PC-3 (cell line): ENCODE data around the gene KIF25.

ENCODE experiments used
- EZH2 ChIP-seq: fragments of 300-600 bp; sonication (generic); IDR thresholded peaks from one replicate; pipeline ENCODE4 v1.6.1; 2017; ENCODE audit warnings: antibody characterized with exemption, mild to moderate bottlenecking, low read length; ENCODE audit not compliant: unreplicated experiment
- EZH2phosphoT487 ChIP-seq: fragments of 300-600 bp; sonication (generic); IDR thresholded peaks from 2 replicates; pipeline ENCODE4 v1.6.1; 2018; ENCODE audit warnings: mild to moderate bottlenecking, antibody characterized with exemption, low read length, borderline replicate concordance
- TF ChIP-seq, protein P1 (sequence below): fragments of 300-600 bp; sonication (generic); conservative IDR thresholded peaks from 2 replicates; pipeline ENCODE4 v1.5.1; 2017; ENCODE audit warnings: antibody characterized with exemption, low read depth, mild to moderate bottlenecking, low read length

DNA sequence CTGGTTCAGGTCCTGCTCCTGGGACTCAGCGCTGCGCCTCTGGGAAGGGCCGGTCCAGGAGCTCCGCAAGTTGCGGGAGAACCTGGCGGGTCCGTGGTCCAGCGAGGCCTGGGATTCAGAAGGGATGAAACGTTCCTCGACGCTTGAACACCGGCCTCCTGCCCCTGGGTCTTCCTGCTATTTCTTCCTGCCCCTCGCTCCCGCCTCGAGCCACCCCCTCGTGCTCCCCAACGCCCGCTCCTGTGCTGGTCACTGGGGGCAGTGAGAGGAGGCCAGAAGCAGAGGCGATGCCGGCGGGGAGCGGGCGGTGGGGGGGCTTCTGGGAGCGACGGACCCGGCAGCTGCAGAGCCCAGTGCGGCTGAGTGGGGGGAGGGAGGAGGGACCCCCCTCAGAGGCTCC, 20.8 kb upstream of the KIF25 start:
- TF ChIP-seq, protein P1, sequence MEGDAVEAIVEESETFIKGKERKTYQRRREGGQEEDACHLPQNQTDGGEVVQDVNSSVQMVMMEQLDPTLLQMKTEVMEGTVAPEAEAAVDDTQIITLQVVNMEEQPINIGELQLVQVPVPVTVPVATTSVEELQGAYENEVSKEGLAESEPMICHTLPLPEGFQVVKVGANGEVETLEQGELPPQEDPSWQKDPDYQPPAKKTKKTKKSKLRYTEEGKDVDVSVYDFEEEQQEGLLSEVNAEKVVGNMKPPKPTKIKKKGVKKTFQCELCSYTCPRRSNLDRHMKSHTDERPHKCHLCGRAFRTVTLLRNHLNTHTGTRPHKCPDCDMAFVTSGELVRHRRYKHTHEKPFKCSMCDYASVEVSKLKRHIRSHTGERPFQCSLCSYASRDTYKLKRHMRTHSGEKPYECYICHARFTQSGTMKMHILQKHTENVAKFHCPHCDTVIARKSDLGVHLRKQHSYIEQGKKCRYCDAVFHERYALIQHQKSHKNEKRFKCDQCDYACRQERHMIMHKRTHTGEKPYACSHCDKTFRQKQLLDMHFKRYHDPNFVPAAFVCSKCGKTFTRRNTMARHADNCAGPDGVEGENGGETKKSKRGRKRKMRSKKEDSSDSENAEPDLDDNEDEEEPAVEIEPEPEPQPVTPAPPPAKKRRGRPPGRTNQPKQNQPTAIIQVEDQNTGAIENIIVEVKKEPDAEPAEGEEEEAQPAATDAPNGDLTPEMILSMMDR: no peak
- TF ChIP-seq EZH2 (no peak), EZH2phosphoT487 (no peak)
